Small intestine (tissue), 16 donors: ENCODE results near the gene PTHLH. TPM values are rescaled to one million over a fixed set of nuclear protein-coding genes. Genes with fewer than 3 reads are reported as not detected.

Experiments used
- DNase-seq, 2 donors: peaks; one replicate each; pipeline versions ENCODE4 v3.0.0 to v3.0.0-alpha.2; 2013
- FAIRE-seq: peaks from 2 replicates; lab custom pipeline; 2012; peaks lifted over from hg19 to GRCh38; lab: Jason Lieb, UNC
- H3K27ac ChIP-seq, 3 donors: one replicate each; pipeline ENCODE4 v1.5.1; 2013; ENCODE audit warnings: low read length in 2 of 3, mild to moderate bottlenecking in 2 of 3, control low read depth in 1 of 3, inconsistent platforms in 1 of 3, low read depth in 1 of 3, moderate library complexity in 1 of 3
- H3K27me3 ChIP-seq, 3 donors: one replicate each; pipeline ENCODE4 v1.6.1; 2013; ENCODE audit warnings: low read length in 3 of 3, inconsistent platforms in 1 of 3; ENCODE audit not compliant: control insufficient read depth in 3 of 3, insufficient read depth in 3 of 3
- H3K36me3 ChIP-seq, 3 donors: one replicate each; pipeline ENCODE4 v1.6.1; 2013; ENCODE audit warnings: low read length in 3 of 3, inconsistent platforms in 1 of 3, low read depth in 1 of 3, mild to moderate bottlenecking in 1 of 3, moderate library complexity in 1 of 3; ENCODE audit not compliant: control insufficient read depth in 3 of 3, insufficient read depth in 2 of 3
- H3K4me1 ChIP-seq, 3 donors: one replicate each; pipeline ENCODE4 v1.6.1; 2013; ENCODE audit warnings: low read length in 2 of 3, inconsistent platforms in 1 of 3, low read depth in 1 of 3, mild to moderate bottlenecking in 1 of 3, moderate library complexity in 1 of 3; ENCODE audit not compliant: control insufficient read depth in 3 of 3, insufficient read depth in 2 of 3
- H3K4me3 ChIP-seq, 3 donors: one replicate each; pipeline ENCODE4 v1.5.1; 2013; ENCODE audit warnings: low read length in 3 of 3, control low read depth in 1 of 3, inconsistent platforms in 1 of 3, low read depth in 1 of 3, mild to moderate bottlenecking in 1 of 3, moderate library complexity in 1 of 3
- H3K9me3 ChIP-seq, 2 donors: one replicate each; pipeline ENCODE4 v1.6.1; 2013; ENCODE audit warnings: low read depth in 1 of 2, low read length in 1 of 2; ENCODE audit not compliant: control insufficient read depth in 2 of 2, insufficient read depth in 1 of 2
- WGBS, 3 donors: extraction: QIAGEN DNeasy Blood & Tissue Kit; methylation state at CpG; one replicate each; pipeline ENCODE4 v1.1.7; 2013; 5-methylcytosine and 5-hydroxymethylcytosine counted together
- long read RNA-seq, 10 donors: transcript quantifications; one replicate each; lab custom pipeline, GENCODE V29; 2026
- polyA plus RNA-seq, 4 donors: library from polyadenylated mRNA; stranded (reverse) in 3 of 4; unstranded in 1 of 4; fragments of 200-250 nt in 3 of 4; fragments of 120-200 nt in 1 of 4; gene quantifications; one replicate each; pipeline versions ENCODE4 v1.2.1 to v1.2.3, GENCODE V29; 2013
- donor health status: healthy with polysubstance abuse.
- donor health status: control.
- donor health status: control.
- donor health status: Bipolar disorder and iron deficiency.
- donor health status: healthy.

The PTHLH gene
- polyA plus RNA-seq: under 1 TPM in 3 of 4 donors, not detected in 1; 0.15 to 0.55 (median 0.54) TPM
- long read RNA-seq, donor 1: 0 reads
- long read RNA-seq, donor 2: 0 reads
- long read RNA-seq, donor 3: 0 reads
- long read RNA-seq, donor 4: 0 reads
- long read RNA-seq, donor 5: 0 reads
- long read RNA-seq, donor 6: 0 reads
- long read RNA-seq, donor 7: 0 reads
- long read RNA-seq, donor 8: 0 reads
- long read RNA-seq, donor 9: 0 reads
- long read RNA-seq, donor 10: 0 reads

DNA sequence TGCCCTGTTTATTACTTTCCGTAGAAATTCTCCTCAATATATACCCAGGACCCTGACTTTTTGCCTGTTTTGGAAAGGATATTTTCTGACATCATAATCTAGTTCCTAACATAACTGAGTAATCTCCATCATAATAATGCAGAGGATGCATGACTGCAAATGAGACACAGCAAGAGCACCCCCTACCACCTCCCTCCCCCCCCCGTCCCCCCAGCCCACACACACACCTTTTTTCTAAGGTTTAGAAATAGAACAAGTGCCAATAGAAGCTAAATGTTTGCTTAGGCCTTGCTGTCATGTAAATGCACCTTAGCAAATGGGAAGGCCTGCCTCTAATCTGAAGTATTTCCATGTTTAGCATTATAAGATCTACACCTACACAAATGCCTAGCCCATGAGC is at the start of gene PTHLH:
PTHLH (minus strand) TSS at position 13 of the 400 bp plus-strand sequence. CDS start 3,239 bp downstream, outside the sequence.
- Histone ChIP-seq H3K9me3 (no peaks in the 10 kb centered on the region), H3K27me3 (peaks cover 13 to 72% (median 40%) of the 10 kb centered on the region in 3 donors), H3K27ac (no peak within 1 kb of the TSS), H3K36me3 (no peaks in the 10 kb centered on the region), H3K4me3 (no peak within 1 kb of the TSS), H3K4me1 (peaks cover 3 to 12% (median 4%) of the 10 kb centered on the region in 3 donors)
- FAIRE-seq (no peak), DNase-seq (no peak)
- 33 to 46% (median 36%) methylated on average over 2 of the region's 2 CpGs for WGBS, 3 donors

- H3K4me3 ChIP-seq: no peak overlapping the region
- no peaks in the 10 kb centered on the region for H3K4me1 ChIP-seq
- FAIRE-seq: no peak
- 54 to 78% (median 62%) methylated on average over 4 of the region's 4 CpGs for WGBS, 3 donors
- H3K36me3 ChIP-seq: no peaks in the 10 kb centered on the region
- no peaks in the 10 kb centered on the region for H3K27me3 ChIP-seq
- no peaks in the 10 kb centered on the region for H3K9me3 ChIP-seq
- no peak overlapping the region for H3K27ac ChIP-seq
- no peak for DNase-seq
Measured at GRCh38 chr12:28021704-28022103, 49.2 kb upstream of the PTHLH start.

- no peak for FAIRE-seq
- no peak overlapping the region for H3K4me3 ChIP-seq
- 57 to 87% (median 77%) methylated on average over 1 of the region's 1 CpG for WGBS, 3 donors
- H3K4me1 ChIP-seq: no peaks in the 10 kb centered on the region
- no peaks in the 10 kb centered on the region for H3K9me3 ChIP-seq
- no peaks in the 10 kb centered on the region for H3K27me3 ChIP-seq
- H3K36me3 ChIP-seq: no peaks in the 10 kb centered on the region
- no peak overlapping the region for H3K27ac ChIP-seq
- no peak for DNase-seq
Measured at GRCh38 chr12:28017873-28018255, 45.3 kb upstream of the PTHLH start.

DNA sequence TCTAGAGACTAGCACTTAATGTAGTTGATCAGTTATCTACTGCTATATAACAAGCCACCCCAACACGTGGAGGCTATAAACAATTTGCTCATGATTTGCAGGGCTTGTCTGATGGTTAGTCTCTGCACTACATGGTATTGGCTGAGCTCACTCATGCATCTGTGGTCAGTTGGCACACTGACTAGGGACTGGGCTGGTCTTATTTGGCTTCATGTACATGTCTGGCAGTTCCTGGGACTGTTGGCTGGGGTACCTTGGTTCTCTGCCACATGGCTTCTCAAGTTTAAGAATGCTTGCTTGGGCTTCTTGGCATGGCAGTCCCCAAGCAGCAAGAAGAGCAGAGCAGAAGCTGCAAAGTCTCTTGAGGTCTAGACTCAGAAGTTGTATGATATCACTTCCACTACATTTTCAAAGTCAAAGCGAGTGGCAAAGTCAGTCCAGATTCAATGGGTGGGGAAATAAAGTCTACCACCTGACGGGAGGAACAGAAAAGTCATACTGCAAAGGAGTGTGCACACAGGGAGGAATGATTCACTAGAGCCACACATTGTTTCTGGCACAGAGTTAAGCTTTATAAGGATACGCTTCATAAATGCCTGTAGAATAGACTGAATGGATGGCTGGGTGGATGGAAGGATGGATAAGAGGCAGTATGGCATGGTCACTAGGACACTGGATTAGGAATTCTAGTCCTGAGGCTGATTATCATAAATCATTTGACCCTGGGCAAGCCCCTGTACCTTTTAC is 44.8 kb upstream of the PTHLH start:
- 80 to 85% (median 82%) methylated on average over 4 of the region's 4 CpGs for WGBS, 3 donors
- H3K27me3 ChIP-seq: no peaks in the 10 kb centered on the region
- H3K27ac ChIP-seq: no peak overlapping the region
- H3K4me3 ChIP-seq: no peak overlapping the region
- DNase-seq: no peak
- H3K4me1 ChIP-seq: no peaks in the 10 kb centered on the region
- FAIRE-seq: no peak
- no peaks in the 10 kb centered on the region for H3K9me3 ChIP-seq
- H3K36me3 ChIP-seq: no peaks in the 10 kb centered on the region

- Histone ChIP-seq H3K27me3 (no peaks in the 10 kb centered on the region), H3K4me1 (no peaks in the 10 kb centered on the region), H3K36me3 (no peaks in the 10 kb centered on the region), H3K9me3 (no peaks in the 10 kb centered on the region), H3K27ac (no peak overlapping the region), H3K4me3 (no peak overlapping the region)
- FAIRE-seq (no peak), DNase-seq (no peak)
- 88 to 97% (median 88%) methylated on average over 1 of the region's 1 CpG for WGBS, 3 donors
Measured at GRCh38 chr12:28015165-28015564, 42.6 kb upstream of the PTHLH start.

GRCh38 chr12:28014196-28014595 is 41.7 kb upstream of the PTHLH start:
- FAIRE-seq (no peak), DNase-seq (no peak)
- Histone ChIP-seq H3K4me1 (no peaks in the 10 kb centered on the region), H3K36me3 (no peaks in the 10 kb centered on the region), H3K9me3 (no peaks in the 10 kb centered on the region), H3K4me3 (no peak overlapping the region), H3K27ac (no peak overlapping the region), H3K27me3 (no peaks in the 10 kb centered on the region)
- WGBS, 3 donors: 79 to 91% (median 80%) methylated on average over 1 of the region's 1 CpG

- H3K9me3 ChIP-seq: no peaks in the 10 kb centered on the region
- 72 to 85% (median 74%) methylated on average over 5 of the region's 5 CpGs for WGBS, 3 donors
- FAIRE-seq: no peak
- H3K4me3 ChIP-seq: no peak overlapping the region
- H3K27ac ChIP-seq: no peak overlapping the region
- DNase-seq: no peak
- H3K4me1 ChIP-seq: no peaks in the 10 kb centered on the region
- no peaks in the 10 kb centered on the region for H3K36me3 ChIP-seq
- no peaks in the 10 kb centered on the region for H3K27me3 ChIP-seq
Measured at GRCh38 chr12:28012333-28012918, 39.9 kb upstream of the PTHLH start.

GRCh38 chr12:28010036-28010435 is 37.5 kb upstream of the PTHLH start:
- Histone ChIP-seq H3K9me3 (no peaks in the 10 kb centered on the region), H3K27me3 (no peaks in the 10 kb centered on the region), H3K4me1 (no peaks in the 10 kb centered on the region), H3K27ac (no peak overlapping the region), H3K4me3 (no peak overlapping the region), H3K36me3 (no peaks in the 10 kb centered on the region)
- 69 to 85% (median 72%) methylated on average over 2 of the region's 2 CpGs for WGBS, 3 donors
- DNase-seq (no peak), FAIRE-seq (no peak)
